ENCODE results near the gene SH3BP4.

Gene SH3BP4

GRCh38 chr2:234968631-234969305, 17.0 kb downstream of the SH3BP4 start:
- DNase-seq: no peak

GRCh38 chr2:234969306-234970098, 17.7 kb downstream of the SH3BP4 start:
- DNase-seq: no peak

GRCh38 chr2:234970099-234970440, 18.3 kb downstream of the SH3BP4 start:
- DNase-seq: no peak

GRCh38 chr2:234970477-234970882, 18.7 kb downstream of the SH3BP4 start:
- no peak for DNase-seq

- no peak for DNase-seq
Observed at GRCh38 chr2:234971496-234971895, 19.7 kb downstream of the SH3BP4 start.

GRCh38 chr2:234973008-234973407, 21.2 kb downstream of the SH3BP4 start:
- DNase-seq: no peak

- DNase-seq: no peak
Observed at GRCh38 chr2:234974501-234975385, 22.9 kb downstream of the SH3BP4 start.

- no peak for DNase-seq
Observed at GRCh38 chr2:234975611-234976010, 23.8 kb downstream of the SH3BP4 start.

GRCh38 chr2:234976479-234977227, 24.8 kb downstream of the SH3BP4 start:
- no peak for DNase-seq

GRCh38 chr2:234977228-234977679, 25.4 kb downstream of the SH3BP4 start:
- no peak for DNase-seq

GRCh38 chr2:234978466-234979203, 26.8 kb downstream of the SH3BP4 start:
- no peak for DNase-seq

GRCh38 chr2:234979204-234980167, 27.7 kb downstream of the SH3BP4 start:
- DNase-seq: no peak

GRCh38 chr2:234980451-234981187, 28.8 kb downstream of the SH3BP4 start:
- DNase-seq: no peak

- no peak for DNase-seq
Observed at GRCh38 chr2:234981197-234982095, 29.6 kb downstream of the SH3BP4 start.

GRCh38 chr2:234982096-234982834, 30.4 kb downstream of the SH3BP4 start:
- no peak for DNase-seq

- no peak for DNase-seq
Observed at GRCh38 chr2:234983011-234983726, 31.4 kb downstream of the SH3BP4 start.

- DNase-seq: no peak
Observed at GRCh38 chr2:234985608-234986245, 33.9 kb downstream of the SH3BP4 start.

Data from activated CD8-positive, alpha-beta memory T cell treated with anti-CD3 and anti-CD28 coated beads, Interleukin-2, amount 50 U/mL, for 4 hours (primary cell).